Upper lobe of left lung (tissue), 6 donors: ENCODE measurements around the gene GTF3A. TPM values are rescaled to one million over a fixed set of nuclear protein-coding genes. Genes with fewer than 3 reads are reported as not detected.

Source experiments
- ATAC-seq, 2 donors: fragments of 200-7000 bp; cut with Tn5 transposase; one replicate each; pipeline ENCODE4 v1.9.1; 2022; ENCODE audit warnings: mild to moderate bottlenecking in 2 of 2, moderate library complexity in 2 of 2; ENCODE audit not compliant: low FRiP score in 2 of 2
- DNase-seq, 2 donors: peaks; one replicate each; pipeline ENCODE4 v3.0.0-alpha.2; 2019 to 2020
- H3K27ac ChIP-seq, 4 donors: fragments of 200-600 bp; sonication (generic); one replicate each; pipeline ENCODE4 v1.5.1; 2016 to 2019
- H3K27me3 ChIP-seq, 4 donors: fragments of 200-600 bp; sonication (generic); one replicate each; pipeline ENCODE4 v1.5.1; 2017 to 2019
- H3K36me3 ChIP-seq, 4 donors: fragments of 200-600 bp; sonication (generic); one replicate each; pipeline ENCODE4 v1.5.1; 2016 to 2019
- H3K4me1 ChIP-seq, 4 donors: fragments of 200-600 bp; sonication (generic); one replicate each; pipeline ENCODE4 v1.5.1; 2018 to 2019
- H3K4me3 ChIP-seq, 4 donors: fragments of 200-600 bp; sonication (generic); one replicate each; pipeline ENCODE4 v1.5.1; 2017 to 2019; ENCODE audit warnings: mild to moderate bottlenecking in 2 of 4, moderate library complexity in 1 of 4
- H3K9me3 ChIP-seq, 4 donors: fragments of 200-600 bp; sonication (generic); one replicate each; pipeline ENCODE4 v1.5.1; 2018 to 2019
- CTCF ChIP-seq, 6 experiments: fragments of 450-650 bp in 4 of 6; fragments of 200-600 bp in 2 of 6; sonication (generic) in 2 of 6; IDR thresholded peaks; one replicate each; pipeline ENCODE4 v1.5.1; 2016 to 2019; ENCODE audit warnings: antibody characterized with exemption in 6 of 6
- EP300 ChIP-seq, 4 donors: sonication (generic); formaldehyde crosslinking; IDR thresholded peaks; one replicate each; pipeline ENCODE4 v1.5.1; 2017; ENCODE audit warnings: antibody characterized with exemption in 4 of 4, control low read depth in 2 of 4
- POLR2A ChIP-seq, 4 donors: fragments of 450-650 bp; IDR thresholded peaks; one replicate each; pipeline ENCODE4 v1.5.1; 2016 to 2017; ENCODE audit warnings: antibody characterized with exemption in 4 of 4, mild to moderate bottlenecking in 2 of 4
- POLR2AphosphoS5 ChIP-seq, 2 donors: sonication (generic); formaldehyde crosslinking; IDR thresholded peaks; one replicate each; pipeline ENCODE4 v1.5.1; 2017; ENCODE audit warnings: antibody characterized with exemption in 2 of 2
- WGBS, 2 donors: methylation state at CpG; one replicate each; pipeline ENCODE4 v1.1.5; 2017 to 2018; 5-methylcytosine and 5-hydroxymethylcytosine counted together
- small RNA-seq, 4 donors: library from RNA; depleted of rRNA; stranded (forward); fragments of <200 nt; gene quantifications; one replicate each; pipeline ENCODE3, GENCODE V24; 2016
- total RNA-seq, 6 donors: library from RNA; depleted of rRNA in 4 of 6; stranded (reverse); fragments of >200 nt in 4 of 6; gene quantifications; one replicate each; pipeline versions ENCODE4 v1.1.0 to v1.2.1, GENCODE V29; 2016 to 2021
- donor health status: DM: no; HTN: no; CAD: no; lungs with moderate emphysema.
- donor health status: DM: no; HTN: yes; CAD: no; lungs with severe emphysema.

The GTF3A gene
- total RNA-seq, 6 donors from 2014 or later, result 29.3 to 104 (median 85.6) TPM

GRCh38 chr13:27483421-27483820 is 59.0 kb downstream of the GTF3A start:
- no peaks in the 10 kb centered on the region for H3K4me1 ChIP-seq
- H3K9me3 ChIP-seq, result peaks cover 0 to 7% (median 0%) of the 10 kb centered on the region in 4 donors
- no peak overlapping the region for H3K4me3 ChIP-seq
- no peak overlapping the region for H3K27ac ChIP-seq
- no peaks in the 10 kb centered on the region for H3K27me3 ChIP-seq
- DNase-seq (no peak), ATAC-seq (no peak)
- WGBS, 2 donors, result 90 to 91% methylated on average over 11 of the region's 11 CpGs
- TF ChIP-seq POLR2AphosphoS5 (IDR thresholded peaks at IDR 0.05), result no peak
- TF ChIP-seq CTCF (IDR thresholded peaks at IDR 0.05), result no peak
- TF ChIP-seq EP300 (IDR thresholded peaks at IDR 0.05), result no peak
- TF ChIP-seq POLR2A (IDR thresholded peaks at IDR 0.05), result no peak
- no peaks in the 10 kb centered on the region for H3K36me3 ChIP-seq

Small RNA genes lying within 50 kb of the gene (small RNA-seq; reads per million reads assigned to genes)
- 0 reads per million in 4 donors for gene RNY1P1

Other genes with a start within 250 kb of the GTF3A start
- 100 to 1,000 TPM; 158 to 853 (median 524) TPM for gene RPL21, start 173.1 kb upstream of the GTF3A start, total RNA-seq
- gene RASL11A, start 153.8 kb upstream of the GTF3A start, total RNA-seq, result 10 to 100 TPM; 11.5 to 28.4 (median 17.0) TPM
- gene MTIF3, start 25.9 kb downstream of the GTF3A start, total RNA-seq, result 100 to 1,000 TPM in 1 of 6 donors, 10 to 100 TPM in 5; 31.2 to 104 (median 38.8) TPM
- gene LNX2, start 195.9 kb downstream of the GTF3A start, total RNA-seq, result 10 to 100 TPM; 20.4 to 75.3 (median 33.2) TPM
- gene POLR1D, start 197.3 kb downstream of the GTF3A start, total RNA-seq, result 100 to 1,000 TPM in 5 of 6 donors, 10 to 100 TPM in 1; 99.6 to 186 (median 122) TPM